HFF-Myc (cell line): Measurements from ENCODE around the gene SALL4.

Experiments used
- DNase-seq: peaks from one replicate; pipeline ENCODE4 v3.0.0-alpha.2; 2011; ENCODE audit warnings: low read depth; ENCODE audit errors: extremely low read depth
- H3K4me3 ChIP-seq: replicated peaks from 2 replicates; pipeline ENCODE4 v1.5.1; 2011; ENCODE audit warnings: low read depth, mild to moderate bottlenecking, control low read depth, low read length
- TF ChIP-seq, protein P1 (sequence below): IDR thresholded peaks from 2 replicates; pipeline ENCODE4 v1.5.1; 2012; ENCODE audit warnings: mild to moderate bottlenecking, low read depth, low read length, control low read depth; ENCODE audit errors: missing control alignments

The SALL4 gene

DNA sequence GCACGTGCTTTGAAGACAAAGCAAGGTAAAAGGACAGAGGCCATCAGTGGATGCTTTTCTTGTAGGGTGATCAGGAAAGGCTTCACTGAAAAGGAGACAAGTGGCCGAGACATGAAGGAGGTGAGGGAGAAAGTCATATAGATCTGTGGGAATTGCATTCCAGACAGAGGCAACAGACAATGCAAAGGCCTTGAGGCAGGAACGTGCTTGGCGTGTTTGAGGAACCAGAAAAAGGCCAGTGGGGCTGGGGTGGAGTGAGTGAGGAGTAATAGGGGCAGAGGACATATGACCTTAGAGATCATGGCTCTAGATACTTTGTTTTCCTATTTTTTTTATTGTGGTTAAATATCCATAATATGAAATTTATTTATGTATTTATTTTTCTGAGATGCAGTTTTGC is 10.5 kb upstream of the SALL4 start:
- no peak for DNase-seq
- TF ChIP-seq, protein P1, sequence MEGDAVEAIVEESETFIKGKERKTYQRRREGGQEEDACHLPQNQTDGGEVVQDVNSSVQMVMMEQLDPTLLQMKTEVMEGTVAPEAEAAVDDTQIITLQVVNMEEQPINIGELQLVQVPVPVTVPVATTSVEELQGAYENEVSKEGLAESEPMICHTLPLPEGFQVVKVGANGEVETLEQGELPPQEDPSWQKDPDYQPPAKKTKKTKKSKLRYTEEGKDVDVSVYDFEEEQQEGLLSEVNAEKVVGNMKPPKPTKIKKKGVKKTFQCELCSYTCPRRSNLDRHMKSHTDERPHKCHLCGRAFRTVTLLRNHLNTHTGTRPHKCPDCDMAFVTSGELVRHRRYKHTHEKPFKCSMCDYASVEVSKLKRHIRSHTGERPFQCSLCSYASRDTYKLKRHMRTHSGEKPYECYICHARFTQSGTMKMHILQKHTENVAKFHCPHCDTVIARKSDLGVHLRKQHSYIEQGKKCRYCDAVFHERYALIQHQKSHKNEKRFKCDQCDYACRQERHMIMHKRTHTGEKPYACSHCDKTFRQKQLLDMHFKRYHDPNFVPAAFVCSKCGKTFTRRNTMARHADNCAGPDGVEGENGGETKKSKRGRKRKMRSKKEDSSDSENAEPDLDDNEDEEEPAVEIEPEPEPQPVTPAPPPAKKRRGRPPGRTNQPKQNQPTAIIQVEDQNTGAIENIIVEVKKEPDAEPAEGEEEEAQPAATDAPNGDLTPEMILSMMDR = no peak
- H3K4me3 ChIP-seq = no peak overlapping the region

- no peak overlapping the region for H3K4me3 ChIP-seq
- TF ChIP-seq, protein P1 = no peak
- no peak for DNase-seq
Observed at GRCh38 chr20:51811514-51812128, 9.3 kb upstream of the SALL4 start.

DNA sequence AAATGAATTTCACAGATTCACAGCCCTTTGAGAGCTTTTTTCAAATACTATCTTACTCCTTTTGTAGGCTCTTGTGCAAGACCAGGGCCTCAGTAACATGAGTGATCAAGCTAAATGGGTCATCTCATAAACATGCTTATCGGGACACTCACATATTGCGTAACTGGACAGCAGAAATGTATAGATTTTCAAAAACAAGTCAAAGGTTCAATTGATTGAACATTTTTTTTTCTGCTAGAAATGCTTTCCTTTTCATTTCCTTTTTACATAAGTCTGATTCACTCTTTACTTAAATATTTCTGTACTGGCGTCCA is 8.7 kb upstream of the SALL4 start:
- TF ChIP-seq, protein P1 = no peak
- no peak for DNase-seq
- H3K4me3 ChIP-seq = no peak overlapping the region

- DNase-seq = no peak
- TF ChIP-seq, protein P1 = no peak
- H3K4me3 ChIP-seq = no peak overlapping the region
Observed at GRCh38 chr20:51810155-51811041, 8.1 kb upstream of the SALL4 start.

- DNase-seq = no peak
- TF ChIP-seq, protein P1 = no peak
Observed at GRCh38 chr20:51807720-51808250, 5.5 kb upstream of the SALL4 start.

GRCh38 chr20:51804754-51805153 is 2.4 kb upstream of the SALL4 start:
- no peak for DNase-seq
- TF ChIP-seq, protein P1 = no peak
- H3K4me3 ChIP-seq = no peak overlapping the region

More at GRCh38 chr20:51807720-51808250, 5.5 kb upstream of the SALL4 start:
- H3K4me3 ChIP-seq = no peak overlapping the region
